NCI-H1930 (cell line): ENCODE measurements around the gene NFATC2.

Experiments
- DNase-seq, 2 experiments: peaks; one replicate each; lab custom pipeline; 2025; lab: John Stamatoyannopoulos, UW

Gene NFATC2

DNA sequence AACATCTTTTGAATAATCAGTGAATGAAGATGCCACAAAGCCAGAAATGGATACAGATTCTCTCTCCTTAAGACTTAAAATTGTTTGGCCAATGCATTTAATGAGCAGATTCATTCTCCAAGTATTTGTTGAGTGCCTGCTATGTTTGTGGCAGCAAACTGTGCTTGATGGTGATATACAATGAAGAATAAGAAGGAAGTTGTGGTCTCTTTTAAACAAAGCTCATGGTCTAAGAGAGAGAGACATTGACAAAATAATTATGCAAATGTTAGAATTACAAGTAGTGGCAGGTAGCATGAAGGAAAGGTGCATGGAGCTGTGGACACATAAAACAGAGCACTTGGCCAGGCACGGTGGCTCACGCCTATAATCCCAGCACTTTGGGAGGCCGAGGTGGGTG lies 28.3 kb downstream of the NFATC2 start:
- DNase-seq, result no peak

DNA sequence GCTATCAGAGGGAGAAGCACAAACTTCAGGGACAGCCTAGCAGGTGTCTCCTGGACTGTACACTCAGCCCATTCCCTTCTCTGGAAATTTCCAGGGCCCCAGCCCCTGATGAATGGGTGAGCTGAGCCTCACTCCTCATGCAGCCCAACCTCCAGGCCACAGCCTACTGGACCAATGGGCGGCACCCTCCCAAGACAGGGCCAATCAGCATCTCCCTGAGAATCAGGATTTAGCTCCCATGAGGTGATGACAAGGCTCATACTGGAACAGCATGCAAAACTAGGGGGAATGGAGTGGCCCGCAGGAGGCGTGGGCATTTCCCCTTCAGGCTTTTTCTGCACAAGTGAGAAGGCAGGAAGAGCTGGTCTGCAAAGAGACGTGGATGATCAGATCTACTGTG lies 29.0 kb downstream of the NFATC2 start:
- no peak for DNase-seq

DNA sequence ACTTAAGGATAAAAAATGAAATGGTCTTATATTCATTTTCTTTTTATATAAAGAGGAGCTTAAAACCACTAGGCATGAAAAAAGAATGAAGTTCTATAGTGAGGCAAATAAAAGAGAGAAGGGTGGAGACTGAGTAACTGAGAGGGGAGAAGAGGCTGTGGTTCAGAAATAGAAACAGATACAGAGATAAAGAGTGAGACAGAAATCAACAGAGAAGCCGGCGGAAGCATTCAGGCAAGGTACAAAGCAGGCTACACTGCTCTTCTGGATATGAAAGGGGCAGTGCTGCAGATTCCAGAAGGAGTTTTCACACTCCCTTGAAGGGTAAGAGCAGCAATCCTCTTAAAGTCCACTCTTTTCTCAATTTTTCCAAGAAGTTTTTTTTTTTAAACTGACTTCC lies 29.9 kb downstream of the NFATC2 start:
- DNase-seq, result no peak

DNA sequence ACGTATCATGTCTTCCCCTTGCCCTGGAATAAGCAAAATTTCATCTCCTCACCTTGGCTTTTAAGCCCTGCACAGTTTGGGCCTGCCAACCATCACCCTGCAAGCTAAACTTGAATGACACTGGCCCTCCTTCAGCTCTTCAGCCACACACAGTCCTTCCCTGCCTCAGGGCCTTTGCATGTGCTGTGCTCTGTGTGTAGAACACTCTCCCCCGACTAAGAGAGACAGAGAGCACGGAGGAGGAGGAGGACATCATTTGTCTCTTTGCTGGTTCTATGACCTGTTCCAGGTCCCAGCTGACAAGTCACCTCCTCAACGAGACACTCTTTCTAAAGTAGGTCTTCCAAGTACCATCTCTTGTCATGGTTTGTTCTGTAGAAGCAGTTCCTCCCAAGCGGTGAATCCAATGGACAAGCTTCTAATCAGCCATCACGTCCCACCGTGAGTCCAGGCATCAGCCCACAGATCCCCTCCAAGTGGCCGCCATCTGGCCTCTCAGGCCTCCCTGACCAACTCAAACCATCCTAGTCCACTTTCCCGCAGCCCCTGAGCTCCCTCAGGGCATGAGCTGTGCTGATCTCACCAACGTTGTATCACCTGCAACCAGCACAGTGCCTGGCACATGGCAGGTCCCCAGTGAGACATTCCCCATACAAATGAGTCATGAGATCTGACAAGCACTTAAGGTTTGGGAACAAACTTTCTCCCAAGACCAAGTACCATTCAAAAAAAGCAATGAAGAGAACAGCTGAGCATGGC lies 30.5 kb downstream of the NFATC2 start:
- DNase-seq, result no peak

DNA sequence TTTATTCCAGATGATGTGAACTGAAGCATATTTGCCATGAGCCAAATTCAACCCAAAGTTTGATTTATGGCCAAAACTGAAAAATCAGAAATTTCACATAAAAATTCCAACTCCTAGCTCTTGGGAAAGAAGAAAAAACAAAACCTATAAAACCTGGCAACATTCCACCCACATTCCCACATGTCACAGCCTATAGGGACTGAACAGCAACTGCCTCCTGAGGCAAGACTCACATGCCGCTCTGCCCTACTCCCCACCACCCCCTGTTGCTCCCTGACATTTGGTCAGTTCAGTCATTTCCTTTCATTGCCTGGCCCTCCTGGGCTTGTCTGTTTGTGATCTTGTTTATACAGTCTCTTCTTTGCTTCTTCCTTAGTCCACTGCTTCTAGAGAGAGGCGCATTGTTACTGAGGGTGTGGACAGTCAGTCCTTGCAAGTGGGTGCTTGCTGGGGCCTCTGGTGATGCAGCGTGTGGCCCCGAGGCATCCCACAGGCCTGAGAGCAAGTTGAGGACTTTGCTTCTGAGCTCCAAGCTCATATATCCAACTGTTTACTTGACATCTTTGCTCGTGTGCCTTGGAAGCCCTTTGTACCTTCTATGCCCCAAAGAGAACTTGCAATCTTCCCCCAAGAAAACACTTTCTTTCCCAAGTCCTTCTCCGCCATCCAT lies 31.4 kb downstream of the NFATC2 start:
- no peak for DNase-seq

DNA sequence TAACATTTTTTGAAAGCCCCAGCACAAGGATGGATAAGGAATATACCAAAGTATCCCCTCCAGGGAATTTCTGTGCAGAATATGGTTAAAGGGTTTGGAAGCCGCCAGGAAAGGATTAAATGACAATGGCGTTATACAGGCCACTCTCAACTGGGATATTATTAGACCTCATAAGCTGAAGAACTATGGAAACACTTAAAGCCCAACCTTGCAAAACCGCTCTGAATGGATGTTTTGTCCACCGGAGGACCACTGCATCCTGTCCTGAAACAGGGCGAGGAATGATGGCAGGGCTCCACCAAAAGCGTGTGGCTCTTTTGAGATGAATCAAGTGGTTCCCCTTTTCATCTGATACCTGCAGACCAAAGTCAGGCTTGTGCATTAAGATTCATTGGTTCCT lies 32.4 kb downstream of the NFATC2 start:
- no peak for DNase-seq

DNA sequence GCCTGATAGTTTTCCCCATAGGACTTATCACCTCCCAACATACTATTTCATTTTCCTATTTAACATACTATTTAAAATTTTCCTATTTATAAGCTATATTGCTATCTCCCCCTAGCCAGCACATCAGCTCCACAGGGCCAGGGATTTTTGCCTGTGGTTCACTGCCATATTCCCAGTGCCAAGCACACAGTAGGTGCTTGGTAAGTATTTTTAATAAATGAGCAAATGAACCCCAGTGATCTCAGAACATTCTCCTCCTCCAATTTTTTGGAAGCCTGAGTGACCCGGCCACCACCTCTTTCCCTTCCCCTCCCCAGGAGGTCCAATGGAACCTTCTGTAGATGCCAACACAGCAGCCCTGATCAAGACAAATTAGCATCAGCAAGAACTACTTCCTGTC lies 33.3 kb downstream of the NFATC2 start:
- no peak for DNase-seq

DNA sequence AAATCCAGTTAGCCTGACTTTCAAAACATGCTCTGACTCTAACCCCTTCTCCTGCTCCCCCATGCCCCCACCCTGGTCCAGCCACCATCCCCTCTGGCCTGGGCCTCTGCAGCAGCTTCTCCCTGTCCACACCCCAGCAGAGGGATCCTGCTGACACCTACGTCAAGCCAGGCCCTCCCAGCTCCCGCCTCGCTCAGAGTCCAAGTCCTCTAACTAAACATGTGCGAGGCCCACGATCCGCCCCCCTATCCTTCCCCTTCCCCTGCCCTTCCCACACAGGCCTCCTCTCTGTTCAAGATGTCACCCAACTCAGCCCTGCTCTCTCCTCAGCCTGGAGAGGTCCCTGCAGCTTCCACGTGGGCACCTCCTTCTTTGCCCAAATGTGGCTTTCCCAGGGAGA lies 33.7 kb downstream of the NFATC2 start:
- DNase-seq, result no peak

DNA sequence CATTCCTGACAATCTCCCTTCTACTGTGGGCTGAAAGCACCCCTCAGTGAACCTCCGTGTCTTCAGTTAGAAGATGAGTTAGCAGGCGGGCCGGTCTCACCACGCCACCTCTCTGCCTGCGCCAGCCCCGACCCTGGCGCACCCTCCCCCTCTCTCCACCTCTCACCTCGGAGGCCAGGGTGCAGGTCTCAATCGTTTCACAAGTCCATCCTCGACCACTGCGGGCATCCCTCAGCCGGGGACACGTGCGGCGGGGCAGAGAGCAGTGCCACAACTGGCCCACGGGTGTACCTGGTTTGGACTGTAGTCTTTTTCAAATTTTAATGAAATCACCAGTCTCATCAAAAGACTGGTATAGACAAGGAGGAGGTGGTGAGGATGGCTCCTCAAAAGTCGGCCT lies 34.4 kb downstream of the NFATC2 start:
- DNase-seq, result no peak

DNA sequence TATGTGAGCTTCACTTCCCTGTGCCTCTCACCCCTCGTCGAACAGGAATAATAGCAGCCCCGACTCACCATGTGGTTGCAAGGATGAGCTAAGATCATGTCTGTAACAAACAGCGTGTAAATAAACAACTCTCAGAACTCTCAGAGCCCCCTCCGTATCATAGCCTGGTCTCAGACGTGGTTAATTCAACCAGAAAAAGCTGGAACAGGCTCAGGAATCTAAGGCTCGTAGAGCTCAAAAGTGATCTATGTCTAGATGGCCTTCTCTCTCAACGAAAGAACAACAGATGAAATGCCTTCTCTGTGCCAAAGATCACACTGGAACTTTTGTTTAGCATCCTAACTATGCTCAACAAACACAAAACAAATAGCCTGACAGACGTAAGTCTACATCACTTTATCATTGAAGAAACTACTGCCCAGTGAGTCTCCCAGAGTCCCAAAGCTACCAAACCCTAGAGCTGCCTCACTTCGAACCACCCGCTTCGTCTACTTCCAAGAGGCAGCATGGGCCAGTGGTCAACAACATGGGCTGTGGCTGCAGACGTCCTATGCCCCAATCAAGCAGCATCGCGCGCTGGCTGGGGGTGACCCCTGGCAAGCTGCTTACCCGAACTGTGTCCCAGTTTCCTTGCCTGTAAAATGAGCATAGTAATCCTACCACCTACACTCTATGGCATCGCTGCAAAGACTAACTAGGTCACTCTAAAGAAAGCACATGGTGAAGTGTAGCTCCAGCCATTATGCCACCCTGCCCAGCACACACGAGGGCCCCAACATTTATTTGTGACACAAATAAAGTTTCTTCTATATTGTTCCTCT lies 35.1 kb downstream of the NFATC2 start:
- no peak for DNase-seq

DNA sequence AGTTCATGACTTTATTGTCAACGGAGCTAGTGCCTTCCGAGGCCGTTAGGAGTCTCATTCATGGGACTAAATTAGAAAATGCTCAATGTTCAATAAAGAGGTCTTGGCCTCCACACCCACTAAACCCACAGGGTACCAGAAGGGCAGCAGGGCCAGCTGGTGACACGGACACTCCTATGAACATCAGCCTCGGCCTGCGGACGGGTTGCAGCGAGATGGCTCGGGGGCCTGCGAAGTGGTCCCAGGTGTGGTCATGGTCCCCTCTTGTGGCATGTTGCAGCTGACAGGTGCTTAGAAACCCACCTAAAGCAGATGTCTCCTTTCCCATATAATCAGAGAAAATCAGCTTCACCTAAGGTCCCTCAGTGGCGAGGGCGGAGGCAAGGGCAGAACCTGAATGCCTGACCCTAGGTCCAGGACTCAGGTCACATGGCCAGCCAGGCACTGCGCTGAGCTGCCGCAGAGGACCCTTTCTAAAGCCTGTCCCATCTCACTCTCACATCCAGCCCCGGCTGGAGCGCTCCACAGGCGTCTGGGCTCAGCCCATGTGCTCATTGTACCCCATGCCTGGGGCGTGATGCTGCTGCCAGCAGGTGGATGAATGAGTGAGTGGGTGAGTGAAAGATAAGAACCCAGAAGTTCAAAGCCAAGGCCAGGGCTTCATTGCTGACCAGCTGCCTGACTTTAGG lies 35.8 kb downstream of the NFATC2 start:
- no peak for DNase-seq

DNA sequence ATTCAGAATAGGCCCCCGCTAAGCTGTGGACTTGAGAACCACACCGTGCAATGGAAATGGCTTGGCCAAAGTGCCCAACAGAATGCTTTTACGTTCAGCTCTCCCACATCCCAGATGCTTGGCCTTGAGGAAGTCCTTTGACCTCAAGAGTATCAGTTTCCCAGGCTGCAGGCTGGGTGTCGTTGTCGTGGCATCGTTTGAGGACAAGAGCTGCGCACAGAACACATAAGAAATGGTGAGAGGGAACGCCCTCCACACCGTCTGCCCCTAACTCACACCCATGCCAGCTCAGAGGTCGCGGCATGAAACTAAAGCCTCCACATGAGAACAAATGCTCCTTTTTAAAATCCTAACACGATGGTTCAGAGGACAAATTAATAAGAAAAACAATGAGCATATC lies 37.0 kb downstream of the NFATC2 start:
- no peak for DNase-seq

DNA sequence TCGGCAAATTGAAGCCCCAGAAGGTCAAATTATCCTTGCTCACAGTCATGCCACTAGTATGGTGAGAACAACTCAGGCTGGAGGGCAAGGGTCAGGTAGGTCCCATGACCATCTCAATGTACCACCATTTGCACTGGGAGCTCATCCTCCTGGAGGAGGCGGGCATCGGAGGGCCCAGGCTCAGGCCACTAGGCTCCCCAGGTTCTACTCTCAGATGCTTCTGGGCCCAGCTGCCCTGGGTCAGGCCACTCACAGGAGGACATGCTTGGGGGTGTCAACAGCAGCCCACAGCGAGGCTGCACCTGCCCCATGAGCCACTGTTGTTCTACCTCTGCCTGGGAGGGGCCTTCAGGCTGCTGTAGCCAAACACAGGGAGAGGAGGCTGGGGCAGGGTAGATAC lies 39.1 kb downstream of the NFATC2 start:
- DNase-seq, result no peak

DNA sequence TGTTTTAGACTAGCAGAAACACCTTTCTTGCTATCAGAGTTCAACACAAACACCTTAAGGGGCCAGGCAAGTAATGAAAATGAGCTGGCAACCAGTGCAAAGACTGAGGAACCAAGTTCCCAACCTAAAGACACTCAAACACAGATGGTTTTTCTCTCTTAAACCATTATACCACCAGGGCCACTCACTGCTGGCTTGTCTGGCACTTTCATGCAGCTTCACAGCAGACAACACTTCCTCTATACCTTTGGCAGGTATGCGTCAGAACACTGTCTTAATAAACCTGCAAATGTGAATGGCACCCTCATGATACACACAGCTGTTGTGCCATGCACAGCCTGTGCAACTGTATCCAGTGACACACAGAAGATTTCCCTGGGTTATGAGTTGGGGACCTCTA lies 41.6 kb downstream of the NFATC2 start:
- DNase-seq, result no peak

DNA sequence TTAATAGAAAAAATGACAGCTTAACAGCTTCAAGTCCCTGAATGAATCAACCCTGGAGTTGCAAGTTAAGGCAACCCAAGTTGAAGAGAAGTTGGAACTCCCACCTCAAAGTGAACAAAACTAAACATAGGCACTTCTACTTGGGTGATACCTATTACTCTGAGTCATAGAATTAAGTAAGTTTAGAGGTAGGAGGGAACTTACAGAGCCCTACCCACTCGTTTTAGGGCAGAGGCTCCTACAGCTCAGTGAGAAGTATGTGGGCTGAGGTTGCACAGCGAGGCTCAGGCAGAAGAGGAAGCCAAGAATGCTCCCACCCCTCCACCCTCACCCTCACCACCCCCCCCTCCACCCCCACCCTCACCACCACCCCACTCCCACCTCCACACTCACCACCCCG lies 42.2 kb downstream of the NFATC2 start:
- DNase-seq, result no peak

DNA sequence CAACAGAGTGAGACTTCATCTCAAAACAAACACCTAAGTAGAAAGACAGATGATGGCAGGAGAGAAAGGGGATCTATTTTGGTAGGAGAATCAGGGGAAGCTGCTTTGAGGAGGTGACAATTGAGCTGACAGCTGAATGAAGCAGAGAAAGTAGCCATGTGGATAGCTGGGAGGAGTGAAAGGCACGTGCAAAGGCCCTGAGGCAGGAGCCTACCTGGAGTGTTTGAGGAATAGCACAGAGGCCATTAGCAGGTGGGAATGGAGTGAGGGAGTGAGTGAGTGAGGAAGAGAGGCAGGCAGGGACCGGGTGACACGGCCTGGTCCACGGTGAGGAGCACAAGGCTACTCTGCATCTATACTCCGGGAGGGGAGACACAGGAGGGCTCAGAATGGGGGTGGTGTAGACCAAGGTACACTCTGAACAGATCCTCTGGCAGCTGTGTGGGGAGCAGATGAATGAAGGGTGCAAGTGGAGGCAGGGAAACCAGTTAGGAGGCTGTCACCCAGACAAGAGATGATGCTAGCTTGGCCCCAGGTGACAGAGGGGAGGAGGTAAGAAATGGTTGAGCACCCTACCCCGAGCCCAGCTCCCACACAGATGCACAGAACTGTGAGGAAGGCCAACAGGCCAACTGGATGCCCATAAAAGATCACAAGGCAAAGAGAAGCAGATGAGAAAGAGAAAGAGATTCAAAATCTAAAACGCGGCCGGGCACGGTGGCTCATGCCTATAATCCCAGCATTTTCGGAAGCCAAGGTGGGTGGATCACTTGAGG lies 43.6 kb downstream of the NFATC2 start:
- DNase-seq, result no peak

DNA sequence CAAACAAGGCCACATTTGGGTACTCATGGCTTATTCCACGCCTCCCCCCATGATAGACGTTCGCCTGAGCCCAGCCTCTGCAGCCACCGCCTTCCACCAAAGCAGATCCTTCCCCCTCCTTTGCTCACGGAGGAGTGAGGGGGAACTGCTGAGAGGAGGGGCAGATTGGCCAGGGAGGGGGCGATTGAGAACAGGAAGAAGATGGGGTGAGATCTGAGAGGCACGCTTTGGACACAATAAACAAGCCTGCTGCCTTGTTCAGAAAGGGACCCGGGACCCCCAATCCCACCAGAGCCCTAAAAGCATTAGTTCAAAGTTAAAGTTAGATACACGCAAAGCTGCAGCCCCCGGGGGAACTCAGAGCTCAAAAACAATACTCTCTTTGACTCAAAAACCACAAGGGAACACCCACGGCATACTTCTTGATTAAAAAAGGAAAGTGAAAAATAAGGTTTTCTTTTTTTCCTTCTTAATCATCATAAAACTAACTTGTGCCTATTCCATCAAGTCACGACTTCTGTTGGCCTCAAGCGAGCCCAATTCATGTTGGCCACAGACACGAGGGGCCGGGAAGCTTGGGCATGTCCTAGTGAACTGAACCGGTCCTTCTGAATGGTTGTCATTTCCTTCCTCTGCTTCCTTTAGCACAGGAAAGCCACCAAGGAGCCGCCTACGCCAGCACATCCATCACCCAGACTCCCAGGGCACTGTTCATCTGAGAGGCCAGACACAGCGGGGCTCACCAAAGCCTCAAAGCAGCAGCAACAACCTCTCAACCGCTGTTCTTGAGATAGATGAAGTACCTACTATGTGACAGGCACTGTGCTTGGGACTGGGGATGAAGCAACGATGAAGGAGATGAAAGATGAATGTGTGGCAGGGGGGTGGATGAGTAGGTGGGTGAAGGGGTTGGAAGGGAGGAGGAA lies 44.7 kb downstream of the NFATC2 start:
- no peak for DNase-seq

DNA sequence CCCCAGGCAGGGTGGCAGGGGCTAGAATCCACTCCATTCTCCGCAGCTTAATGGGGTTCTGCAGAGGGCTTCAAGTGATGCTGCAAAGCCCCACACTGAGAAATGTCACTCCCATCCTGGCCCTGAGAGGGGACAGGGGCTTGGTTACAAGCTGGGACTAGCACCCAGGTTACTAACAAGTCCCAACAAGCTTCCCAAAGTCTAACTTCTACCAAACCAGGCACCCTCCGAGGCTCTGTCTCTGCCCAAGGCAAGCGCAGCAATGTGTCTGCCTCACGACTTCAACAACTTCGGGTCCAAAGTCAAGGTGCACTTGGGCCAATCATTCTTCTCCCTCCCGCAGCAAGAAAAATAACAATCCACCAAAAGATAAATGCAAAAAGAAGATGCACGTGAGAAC lies 45.6 kb downstream of the NFATC2 start:
- DNase-seq, result no peak

DNA sequence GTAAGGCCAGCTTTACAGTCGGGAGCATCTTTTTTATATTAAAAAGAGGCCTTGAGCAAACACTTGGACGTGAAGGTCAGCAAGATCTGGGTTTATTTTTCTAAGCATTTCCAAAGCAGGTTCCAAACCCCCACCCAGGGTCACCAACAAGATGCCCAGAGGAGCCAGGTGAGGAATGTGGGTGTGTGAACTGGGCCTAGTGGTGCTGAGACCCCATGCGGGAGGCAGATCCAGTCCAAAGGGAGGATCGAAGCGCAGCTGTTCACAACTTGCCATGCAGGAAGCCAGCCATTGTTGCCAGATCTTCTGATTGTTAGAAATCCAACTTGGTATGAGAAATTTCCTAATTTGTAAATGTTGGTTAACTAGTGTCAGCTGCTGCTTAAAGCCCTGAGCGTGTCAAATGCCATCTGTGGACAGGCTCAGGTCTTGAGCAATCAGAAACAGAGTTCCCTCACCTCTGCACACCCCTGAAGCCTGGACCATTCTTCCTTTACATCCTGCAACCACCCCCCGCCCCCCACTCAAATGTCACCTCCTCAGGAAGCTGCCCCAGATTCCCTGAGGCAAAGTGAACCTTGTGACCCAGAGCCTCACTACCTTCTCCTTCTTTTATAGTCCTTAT lies 46.5 kb downstream of the NFATC2 start:
- DNase-seq, result no peak

DNA sequence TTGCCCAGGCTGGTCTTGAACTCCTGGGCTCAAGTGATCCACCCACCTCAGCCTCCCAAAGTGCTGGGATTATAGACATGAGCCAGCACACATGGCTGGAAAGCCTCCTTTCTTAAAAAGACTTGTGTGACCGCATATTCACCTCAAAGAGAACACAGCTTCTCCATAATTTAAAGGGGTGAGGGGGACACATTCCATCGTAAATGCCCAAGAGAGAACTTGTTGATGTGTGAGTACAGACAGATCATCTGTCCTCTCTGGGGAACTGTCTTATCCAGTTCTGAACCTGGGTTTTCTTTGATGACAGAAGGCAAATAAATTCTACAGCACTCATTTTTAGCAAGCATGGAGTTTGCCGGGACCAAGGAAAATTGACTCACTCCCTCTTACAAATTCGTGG lies 47.2 kb downstream of the NFATC2 start:
- no peak for DNase-seq
